HepG2 (cell line): ENCODE measurements around the gene PCYT2. TPM values are rescaled to one million over a fixed set of nuclear protein-coding genes. Genes with fewer than 3 reads are reported as not detected.

Source experiments
- CEBPZ ChIP-seq: IDR thresholded peaks from 2 replicates; pipeline ENCODE4 v1.6.1; 2012; ENCODE audit warnings: low read length, improper control_type of control experiment
- ISX ChIP-seq: sonication (generic); formaldehyde crosslinking; conservative IDR thresholded peaks from 2 replicates; pipeline ENCODE4 v1.5.0; 2020; ENCODE audit warnings: missing genetic modification reagents
- MLXIP ChIP-seq: sonication (generic); formaldehyde crosslinking; IDR thresholded peaks from 2 replicates; pipeline ENCODE4 v1.9.0; 2021; ENCODE audit warnings: missing genetic modification reagents, borderline replicate concordance
- MYNN ChIP-seq: sonication (generic); formaldehyde crosslinking; IDR thresholded peaks from 2 replicates; pipeline ENCODE4 v1.4.0; 2020; ENCODE audit warnings: mild to moderate bottlenecking, low read depth, missing genetic modification reagents
- PATZ1 ChIP-seq: sonication (generic); formaldehyde crosslinking; IDR thresholded peaks from 2 replicates; pipeline ENCODE4 v1.4.0; 2020; ENCODE audit warnings: missing genetic modification reagents
- RBM39 ChIP-seq: fragments of 200-400 bp; formaldehyde crosslinking; IDR thresholded peaks from one replicate; pipeline ENCODE4 v1.6.1; 2018; ENCODE audit warnings: antibody characterized with exemption, mild to moderate bottlenecking, low read depth, low read length; ENCODE audit not compliant: poor library complexity, severe bottlenecking
- ZBTB25 ChIP-seq: IDR thresholded peaks from 2 replicates; pipeline ENCODE4 v1.6.1; 2018; ENCODE audit warnings: missing genetic modification reagents
- ZBTB46 ChIP-seq: sonication (generic); formaldehyde crosslinking; IDR thresholded peaks from 2 replicates; pipeline ENCODE4 v1.4.0; 2020; ENCODE audit warnings: mild to moderate bottlenecking, missing genetic modification reagents, borderline replicate concordance
- ZNF710 ChIP-seq: sonication (generic); formaldehyde crosslinking; IDR thresholded peaks from 2 replicates; pipeline ENCODE4 v1.5.0; 2020; ENCODE audit warnings: mild to moderate bottlenecking, missing genetic modification reagents, borderline replicate concordance
- ZNF740 ChIP-seq: sonication (generic); formaldehyde crosslinking; IDR thresholded peaks from 2 replicates; pipeline ENCODE4 v1.4.0; 2020; ENCODE audit warnings: missing genetic modification reagents
- ZNF788 ChIP-seq: sonication (generic); formaldehyde crosslinking; IDR thresholded peaks from 2 replicates; pipeline ENCODE4 v1.5.0; 2020; ENCODE audit warnings: mild to moderate bottlenecking, missing genetic modification reagents, borderline replicate concordance
- polyA plus RNA-seq, 8 experiments: library from polyadenylated mRNA; depleted of rRNA in 3 of 8; stranded (reverse) in 7 of 8; unstranded in 1 of 8; fragments of >200 nt; fragmentation: Illumina TruSeq in 4 of 8; extraction: Trizol in 4 of 8; gene quantifications; 2 replicates each; pipeline versions ENCODE4 v1.2.1 to v1.2.3, GENCODE V29; 2011 to 2016; ENCODE audit warnings: low read depth in 4 of 8, missing spikeins in 1 of 8, mixed read lengths in 1 of 8; ENCODE audit not compliant: insufficient read depth in 1 of 8
- total RNA-seq, 5 experiments: library from RNA; depleted of rRNA; stranded (reverse); fragments of >200 nt; fragmentation: Illumina TruSeq; extraction: Trizol; gene quantifications; 2 replicates each; pipeline ENCODE4 v1.2.3, GENCODE V29; 2016; ENCODE audit warnings: low read depth in 1 of 5

The PCYT2 gene
- total and polyA plus RNA-seq, 2 of the 13 experiments (the other 11 are each of a cell fraction or from before 2014, with no cell fraction given), result 147 to 297 TPM

GRCh38 chr17:81871387-81872230 lies 39.6 kb downstream of the PCYT2 start (continued):
- TF ChIP-seq MYNN (CRISPR knock-in tag) (peak; percentile 92; the same call in 1 of the 2 replicates), ISX (no peak), ZNF710 (CRISPR knock-in tag) (peak; percentile 89), ZNF740 (CRISPR knock-in tag) (no peak), ZBTB25 (no peak; the same call in 1 of the 2 replicates), MLXIP (no peak), CEBPZ (no peak), ZBTB46 (peak; percentile 37; the same call in 1 of the 2 replicates), ZNF788 (CRISPR knock-in tag) (peak; percentile 96), RBM39 (peak; percentile 85), PATZ1 (CRISPR knock-in tag) (peak; percentile 89; the same call in 1 of the 2 replicates)
